ENCODE measurements around the gene TRABD2B. TPM values are rescaled to one million over a fixed set of nuclear protein-coding genes. Genes with fewer than 3 reads are reported as not detected.
A peak's percentile ranks its signal among the peaks of the same experiment; 100 is the strongest.

TRABD2B gene
- total and polyA plus RNA-seq, 2 donors = 0.09 to 0.75 TPM

GRCh38 chr1:47756411-47756810 lies 240.8 kb downstream of the TRABD2B start:
- WGBS = 95% methylated on average over 8 of the region's 8 CpGs

GRCh38 chr1:47756006-47756405 lies 241.2 kb downstream of the TRABD2B start:
- Histone ChIP-seq H3K4me1 (ENCODE audit: control insufficient read depth in 2 of 2, insufficient read depth in 2 of 2, low read length in 2 of 2) (no peaks in the 10 kb centered on the region), H3K27me3 (ENCODE audit: control insufficient read depth in 2 of 2, insufficient read depth in 1 of 2, low read length in 1 of 2) (peaks cover 0 to 3% of the 10 kb centered on the region in 2 donors), H3K4me3 (ENCODE audit: low read length in 2 of 2) (no peak overlapping the region), H3K36me3 (ENCODE audit: control insufficient read depth in 2 of 2, insufficient read depth in 2 of 2, low read length in 1 of 2) (no peaks in the 10 kb centered on the region), H3K9me3 (ENCODE audit: control insufficient read depth in 2 of 2, insufficient read depth in 1 of 2, low read length in 1 of 2) (no peaks in the 10 kb centered on the region), H3K27ac (ENCODE audit: low read depth in 1 of 2, low read length in 1 of 2) (no peak overlapping the region)
- WGBS = 93% methylated on average over 4 of the region's 4 CpGs
- DNase-seq (ENCODE audit: low read depth in 6 of 9, low spot score in 9 of 9) = no peak

More at GRCh38 chr1:47756411-47756810, 240.8 kb downstream of the TRABD2B start:
- Histone ChIP-seq H3K4me1 (ENCODE audit: control insufficient read depth in 2 of 2, insufficient read depth in 2 of 2, low read length in 2 of 2) (no peaks in the 10 kb centered on the region), H3K27me3 (ENCODE audit: control insufficient read depth in 2 of 2, insufficient read depth in 1 of 2, low read length in 1 of 2) (peaks cover 0 to 3% of the 10 kb centered on the region in 2 donors), H3K9me3 (ENCODE audit: control insufficient read depth in 2 of 2, insufficient read depth in 1 of 2, low read length in 1 of 2) (no peaks in the 10 kb centered on the region), H3K36me3 (ENCODE audit: control insufficient read depth in 2 of 2, insufficient read depth in 2 of 2, low read length in 1 of 2) (no peaks in the 10 kb centered on the region), H3K4me3 (ENCODE audit: low read length in 2 of 2) (no peak overlapping the region), H3K27ac (ENCODE audit: low read depth in 1 of 2, low read length in 1 of 2) (no peak overlapping the region)
- no peak for DNase-seq (ENCODE audit: low read depth in 6 of 9, low spot score in 9 of 9)

- H3K9me3 ChIP-seq (ENCODE audit: control insufficient read depth in 2 of 2, insufficient read depth in 1 of 2, low read length in 1 of 2) = no peaks in the 10 kb centered on the region
- H3K4me1 ChIP-seq (ENCODE audit: control insufficient read depth in 2 of 2, insufficient read depth in 2 of 2, low read length in 2 of 2) = no peaks in the 10 kb centered on the region
- no peaks in the 10 kb centered on the region for H3K36me3 ChIP-seq (ENCODE audit: control insufficient read depth in 2 of 2, insufficient read depth in 2 of 2, low read length in 1 of 2)
- H3K27ac ChIP-seq (ENCODE audit: low read depth in 1 of 2, low read length in 1 of 2) = no peak overlapping the region
- H3K4me3 ChIP-seq (ENCODE audit: low read length in 2 of 2) = no peak overlapping the region
- WGBS = 85% methylated on average over 8 of the region's 8 CpGs
- H3K27me3 ChIP-seq (ENCODE audit: control insufficient read depth in 2 of 2, insufficient read depth in 1 of 2, low read length in 1 of 2) = peaks cover 0 to 3% of the 10 kb centered on the region in 2 donors
- DNase-seq (ENCODE audit: low read depth in 6 of 9, low spot score in 9 of 9) = peak; percentile 7 to 63 (median 24)
Measured at GRCh38 chr1:47755101-47755990, 241.8 kb downstream of the TRABD2B start.

- 93% methylated on average over 6 of the region's 6 CpGs for WGBS
- H3K9me3 ChIP-seq (ENCODE audit: control insufficient read depth in 2 of 2, insufficient read depth in 1 of 2, low read length in 1 of 2) = no peaks in the 10 kb centered on the region
- no peak for DNase-seq (ENCODE audit: low read depth in 6 of 9, low spot score in 9 of 9)
Measured at GRCh38 chr1:47754221-47754620, 243.0 kb downstream of the TRABD2B start.

GRCh38 chr1:47753808-47754207 lies 243.4 kb downstream of the TRABD2B start:
- no peaks in the 10 kb centered on the region for H3K36me3 ChIP-seq (ENCODE audit: control insufficient read depth in 2 of 2, insufficient read depth in 2 of 2, low read length in 1 of 2)
- no peaks in the 10 kb centered on the region for H3K4me1 ChIP-seq (ENCODE audit: control insufficient read depth in 2 of 2, insufficient read depth in 2 of 2, low read length in 2 of 2)
- H3K4me3 ChIP-seq (ENCODE audit: low read length in 2 of 2) = no peak overlapping the region
- H3K27ac ChIP-seq (ENCODE audit: low read depth in 1 of 2, low read length in 1 of 2) = no peak overlapping the region
- peaks cover 0 to 3% of the 10 kb centered on the region in 2 donors for H3K27me3 ChIP-seq (ENCODE audit: control insufficient read depth in 2 of 2, insufficient read depth in 1 of 2, low read length in 1 of 2)
- 75% methylated on average over 1 of the region's 1 CpG for WGBS
- H3K9me3 ChIP-seq (ENCODE audit: control insufficient read depth in 2 of 2, insufficient read depth in 1 of 2, low read length in 1 of 2) = no peaks in the 10 kb centered on the region
- no peak for DNase-seq (ENCODE audit: low read depth in 6 of 9, low spot score in 9 of 9)

More at GRCh38 chr1:47754221-47754620, 243.0 kb downstream of the TRABD2B start:
- H3K27me3 ChIP-seq (ENCODE audit: control insufficient read depth in 2 of 2, insufficient read depth in 1 of 2, low read length in 1 of 2) = peaks cover 0 to 3% of the 10 kb centered on the region in 2 donors
- no peak overlapping the region for H3K4me3 ChIP-seq (ENCODE audit: low read length in 2 of 2)
- H3K36me3 ChIP-seq (ENCODE audit: control insufficient read depth in 2 of 2, insufficient read depth in 2 of 2, low read length in 1 of 2) = no peaks in the 10 kb centered on the region
- H3K4me1 ChIP-seq (ENCODE audit: control insufficient read depth in 2 of 2, insufficient read depth in 2 of 2, low read length in 2 of 2) = no peaks in the 10 kb centered on the region
- no peak overlapping the region for H3K27ac ChIP-seq (ENCODE audit: low read depth in 1 of 2, low read length in 1 of 2)

- Histone ChIP-seq H3K27me3 (ENCODE audit: control insufficient read depth in 2 of 2, insufficient read depth in 1 of 2, low read length in 1 of 2) (peaks cover 0 to 3% of the 10 kb centered on the region in 2 donors), H3K27ac (ENCODE audit: low read depth in 1 of 2, low read length in 1 of 2) (no peak overlapping the region), H3K4me3 (ENCODE audit: low read length in 2 of 2) (no peak overlapping the region), H3K9me3 (ENCODE audit: control insufficient read depth in 2 of 2, insufficient read depth in 1 of 2, low read length in 1 of 2) (no peaks in the 10 kb centered on the region), H3K4me1 (ENCODE audit: control insufficient read depth in 2 of 2, insufficient read depth in 2 of 2, low read length in 2 of 2) (no peaks in the 10 kb centered on the region), H3K36me3 (ENCODE audit: control insufficient read depth in 2 of 2, insufficient read depth in 2 of 2, low read length in 1 of 2) (no peaks in the 10 kb centered on the region)
- WGBS = 94% methylated on average over 12 of the region's 12 CpGs
- no peak for DNase-seq (ENCODE audit: low read depth in 6 of 9, low spot score in 9 of 9)
Measured at GRCh38 chr1:47752559-47752958, 244.6 kb downstream of the TRABD2B start.

GRCh38 chr1:47751996-47752451 lies 245.2 kb downstream of the TRABD2B start:
- no peaks in the 10 kb centered on the region for H3K4me1 ChIP-seq (ENCODE audit: control insufficient read depth in 2 of 2, insufficient read depth in 2 of 2, low read length in 2 of 2)
- WGBS = 92% methylated on average over 15 of the region's 15 CpGs
- no peaks in the 10 kb centered on the region for H3K36me3 ChIP-seq (ENCODE audit: control insufficient read depth in 2 of 2, insufficient read depth in 2 of 2, low read length in 1 of 2)
- no peak overlapping the region for H3K4me3 ChIP-seq (ENCODE audit: low read length in 2 of 2)
- no peak overlapping the region for H3K27ac ChIP-seq (ENCODE audit: low read depth in 1 of 2, low read length in 1 of 2)
- H3K27me3 ChIP-seq (ENCODE audit: control insufficient read depth in 2 of 2, insufficient read depth in 1 of 2, low read length in 1 of 2) = peaks cover 0 to 3% of the 10 kb centered on the region in 2 donors
- no peaks in the 10 kb centered on the region for H3K9me3 ChIP-seq (ENCODE audit: control insufficient read depth in 2 of 2, insufficient read depth in 1 of 2, low read length in 1 of 2)
- no peak for DNase-seq (ENCODE audit: low read depth in 6 of 9, low spot score in 9 of 9)

GRCh38 chr1:47751193-47751592 lies 246.0 kb downstream of the TRABD2B start:
- H3K4me3 ChIP-seq (ENCODE audit: low read length in 2 of 2) = no peak overlapping the region
- peaks cover 0 to 3% of the 10 kb centered on the region in 2 donors for H3K27me3 ChIP-seq (ENCODE audit: control insufficient read depth in 2 of 2, insufficient read depth in 1 of 2, low read length in 1 of 2)
- H3K36me3 ChIP-seq (ENCODE audit: control insufficient read depth in 2 of 2, insufficient read depth in 2 of 2, low read length in 1 of 2) = no peaks in the 10 kb centered on the region
- WGBS = 88% methylated on average over 4 of the region's 4 CpGs
- H3K27ac ChIP-seq (ENCODE audit: low read depth in 1 of 2, low read length in 1 of 2) = no peak overlapping the region
- no peaks in the 10 kb centered on the region for H3K4me1 ChIP-seq (ENCODE audit: control insufficient read depth in 2 of 2, insufficient read depth in 2 of 2, low read length in 2 of 2)
- H3K9me3 ChIP-seq (ENCODE audit: control insufficient read depth in 2 of 2, insufficient read depth in 1 of 2, low read length in 1 of 2) = no peaks in the 10 kb centered on the region
- no peak for DNase-seq (ENCODE audit: low read depth in 6 of 9, low spot score in 9 of 9)
